Cardiac muscle cell (in vitro differentiated cells and primary cell): Measurements from ENCODE around the gene NPAT. TPM values are rescaled to one million over a fixed set of nuclear protein-coding genes. Genes with fewer than 3 reads are reported as not detected.

Source experiments
- DNase-seq, 2 donors: peaks; one replicate each; pipeline versions ENCODE4 v3.0.0 to v3.0.0-alpha.2; 2010 to 2017; ENCODE audit warnings: low read depth in 1 of 2, low spot score in 1 of 2
- H3K27ac ChIP-seq: fragments of 200-600 bp; sonication (generic); 2 replicates; pipeline ENCODE4 v1.5.1; 2016
- H3K27me3 ChIP-seq: fragments of 200-600 bp; sonication (generic); 2 replicates; pipeline ENCODE4 v1.6.0; 2016; ENCODE audit warnings: control low read depth
- H3K36me3 ChIP-seq: fragments of 200-600 bp; sonication (generic); 2 replicates; pipeline ENCODE4 v1.5.1; 2016; ENCODE audit warnings: control low read depth
- H3K4me1 ChIP-seq: fragments of 200-600 bp; sonication (generic); 2 replicates; pipeline ENCODE4 v1.8.1; 2017; ENCODE audit warnings: low read depth, mild to moderate bottlenecking, mixed run types
- H3K4me3 ChIP-seq: fragments of 200-600 bp; sonication (generic); 2 replicates; pipeline ENCODE4 v1.5.1; 2016; ENCODE audit warnings: mild to moderate bottlenecking
- H3K9me3 ChIP-seq: fragments of 200-600 bp; sonication (generic); 2 replicates; pipeline ENCODE4 v1.5.1; 2017; ENCODE audit warnings: low read depth, mild to moderate bottlenecking, control low read depth
- polyA plus RNA-seq: library from polyadenylated mRNA; unstranded; fragments of >200 nt; fragmentation: Nextera tagmentation; extraction: Ambion mirVana; gene quantifications from 2 replicates; pipeline ENCODE4 v1.2.1, GENCODE V29; 2016
- total RNA-seq: library from RNA; depleted of rRNA; stranded (reverse); fragments of >200 nt; gene quantifications from 2 replicates; pipeline ENCODE4 v1.2.3, GENCODE V29; 2016
- TF ChIP-seq, protein P1 (sequence below): IDR thresholded peaks from 2 replicates; pipeline ENCODE4 v1.5.1; 2012; ENCODE audit warnings: low read depth, mild to moderate bottlenecking, low read length

Gene NPAT
- total RNA-seq (9.0 and 9.9 TPM in 2 replicates), polyA plus RNA-seq (9.7 and 10.1 TPM in 2 replicates)

DNA sequence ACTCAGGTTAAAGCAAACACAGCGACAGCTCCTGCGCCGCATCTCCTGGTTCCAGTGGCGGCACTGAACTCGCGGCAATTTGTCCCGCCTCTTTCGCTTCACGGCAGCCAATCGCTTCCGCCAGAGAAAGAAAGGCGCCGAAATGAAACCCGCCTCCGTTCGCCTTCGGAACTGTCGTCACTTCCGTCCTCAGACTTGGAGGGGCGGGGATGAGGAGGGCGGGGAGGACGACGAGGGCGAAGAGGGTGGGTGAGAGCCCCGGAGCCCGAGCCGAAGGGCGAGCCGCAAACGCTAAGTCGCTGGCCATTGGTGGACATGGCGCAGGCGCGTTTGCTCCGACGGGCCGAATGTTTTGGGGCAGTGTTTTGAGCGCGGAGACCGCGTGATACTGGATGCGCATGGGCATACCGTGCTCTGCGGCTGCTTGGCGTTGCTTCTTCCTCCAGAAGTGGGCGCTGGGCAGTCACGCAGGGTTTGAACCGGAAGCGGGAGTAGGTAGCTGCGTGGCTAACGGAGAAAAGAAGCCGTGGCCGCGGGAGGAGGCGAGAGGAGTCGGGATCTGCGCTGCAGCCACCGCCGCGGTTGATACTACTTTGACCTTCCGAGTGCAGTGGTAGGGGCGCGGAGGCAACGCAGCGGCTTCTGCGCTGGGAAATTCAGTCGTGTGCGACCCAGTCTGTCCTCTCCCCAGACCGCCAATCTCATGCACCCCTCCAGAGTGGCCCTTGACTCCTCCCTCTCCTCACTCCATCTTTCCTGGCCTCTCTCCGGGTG, at the start of gene NPAT, which contains the start of gene ATM:
Gene NPAT (minus strand): TSS at position 65 of the 774 bp plus-strand sequence. CDS start 102 bp downstream, outside the sequence.
Gene ATM (plus strand): TSS at position 494 of the 774 bp plus-strand sequence. CDS start 4,558 bp downstream, outside the sequence.
- Histone ChIP-seq H3K36me3 (no peaks in the 10 kb centered on the region), H3K9me3 (no peaks in the 10 kb centered on the region), H3K27me3 (no peaks in the 10 kb centered on the region), H3K4me3 (peak within 1 kb of the TSS; percentile 72), H3K4me1 (peaks cover 20% of the 10 kb centered on the region), H3K27ac (peak within 1 kb of the TSS; percentile 92)
- TF ChIP-seq, protein P1, sequence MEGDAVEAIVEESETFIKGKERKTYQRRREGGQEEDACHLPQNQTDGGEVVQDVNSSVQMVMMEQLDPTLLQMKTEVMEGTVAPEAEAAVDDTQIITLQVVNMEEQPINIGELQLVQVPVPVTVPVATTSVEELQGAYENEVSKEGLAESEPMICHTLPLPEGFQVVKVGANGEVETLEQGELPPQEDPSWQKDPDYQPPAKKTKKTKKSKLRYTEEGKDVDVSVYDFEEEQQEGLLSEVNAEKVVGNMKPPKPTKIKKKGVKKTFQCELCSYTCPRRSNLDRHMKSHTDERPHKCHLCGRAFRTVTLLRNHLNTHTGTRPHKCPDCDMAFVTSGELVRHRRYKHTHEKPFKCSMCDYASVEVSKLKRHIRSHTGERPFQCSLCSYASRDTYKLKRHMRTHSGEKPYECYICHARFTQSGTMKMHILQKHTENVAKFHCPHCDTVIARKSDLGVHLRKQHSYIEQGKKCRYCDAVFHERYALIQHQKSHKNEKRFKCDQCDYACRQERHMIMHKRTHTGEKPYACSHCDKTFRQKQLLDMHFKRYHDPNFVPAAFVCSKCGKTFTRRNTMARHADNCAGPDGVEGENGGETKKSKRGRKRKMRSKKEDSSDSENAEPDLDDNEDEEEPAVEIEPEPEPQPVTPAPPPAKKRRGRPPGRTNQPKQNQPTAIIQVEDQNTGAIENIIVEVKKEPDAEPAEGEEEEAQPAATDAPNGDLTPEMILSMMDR = peak; percentile 85
- DNase-seq = peak; percentile 99 to 100

DNA sequence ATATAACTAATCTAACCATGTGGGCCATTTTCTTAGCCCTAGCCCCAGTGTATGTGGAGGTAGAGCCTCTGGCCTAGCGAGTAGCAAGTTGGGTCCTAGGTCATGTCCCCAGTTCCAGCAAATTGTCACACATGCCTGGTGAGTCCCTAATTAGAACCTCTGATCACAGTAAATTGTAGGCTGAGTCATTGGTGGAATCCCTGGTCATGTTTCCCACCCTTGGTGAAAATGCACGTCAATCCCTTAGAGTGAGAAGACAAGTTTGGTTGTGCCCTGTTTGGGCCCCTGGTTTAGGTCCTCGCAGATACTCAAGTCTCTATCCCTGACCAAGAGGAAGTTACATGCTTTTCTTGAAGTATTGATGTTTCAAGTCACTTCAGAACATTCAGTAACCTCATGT, 47.1 kb upstream of the NPAT start:
- H3K4me3 ChIP-seq = no peak overlapping the region
- DNase-seq = no peak
- H3K9me3 ChIP-seq = no peaks in the 10 kb centered on the region
- H3K27me3 ChIP-seq = no peaks in the 10 kb centered on the region
- H3K36me3 ChIP-seq = peaks cover 34% of the 10 kb centered on the region
- no peak overlapping the region for H3K27ac ChIP-seq
- no peaks in the 10 kb centered on the region for H3K4me1 ChIP-seq
- TF ChIP-seq, protein P1 = no peak

DNA sequence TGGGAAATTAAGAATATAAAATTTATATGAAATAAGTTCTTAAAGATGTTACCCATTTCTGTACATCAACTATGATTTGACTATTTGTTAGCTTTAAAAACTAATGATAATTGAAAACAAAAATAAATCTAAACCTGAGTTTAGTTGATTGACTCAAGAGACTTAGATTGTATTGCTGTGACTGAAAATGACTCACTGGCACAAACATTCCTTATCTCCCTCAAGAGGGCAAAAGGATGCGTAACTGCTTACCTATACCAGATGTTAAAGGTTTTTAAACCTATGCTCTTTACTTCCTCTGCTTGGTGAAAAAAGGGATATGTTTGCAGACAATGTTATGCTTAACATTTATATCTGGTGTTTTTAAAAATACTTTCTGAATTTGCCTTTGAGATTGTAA, 30.7 kb upstream of the NPAT start:
- Histone ChIP-seq H3K27me3 (no peaks in the 10 kb centered on the region), H3K27ac (no peak overlapping the region), H3K4me1 (no peaks in the 10 kb centered on the region), H3K36me3 (peaks cover 75% of the 10 kb centered on the region), H3K9me3 (no peaks in the 10 kb centered on the region), H3K4me3 (no peak overlapping the region)
- TF ChIP-seq, protein P1 = no peak
- no peak for DNase-seq

DNA sequence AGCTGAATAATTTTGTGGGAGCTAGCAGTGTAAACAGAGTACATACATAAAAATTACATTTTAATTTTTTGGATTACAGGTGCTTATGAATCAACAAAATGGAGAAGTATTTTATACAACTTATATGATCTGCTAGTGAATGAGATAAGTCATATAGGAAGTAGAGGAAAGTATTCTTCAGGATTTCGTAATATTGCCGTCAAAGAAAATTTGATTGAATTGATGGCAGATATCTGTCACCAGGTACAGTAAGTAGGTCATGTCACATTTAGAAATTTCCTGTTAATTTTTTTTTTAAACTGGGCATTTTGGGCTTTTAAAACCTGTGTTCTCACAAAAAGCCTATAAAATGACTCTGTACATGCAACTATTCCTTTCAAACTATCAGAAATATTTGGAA, 24.4 kb upstream of the NPAT start:
- Histone ChIP-seq H3K27ac (no peak overlapping the region), H3K9me3 (no peaks in the 10 kb centered on the region), H3K27me3 (no peaks in the 10 kb centered on the region), H3K4me1 (no peaks in the 10 kb centered on the region), H3K36me3 (peaks cover 54% of the 10 kb centered on the region), H3K4me3 (no peak overlapping the region)
- DNase-seq = no peak
- TF ChIP-seq, protein P1 = no peak

DNA sequence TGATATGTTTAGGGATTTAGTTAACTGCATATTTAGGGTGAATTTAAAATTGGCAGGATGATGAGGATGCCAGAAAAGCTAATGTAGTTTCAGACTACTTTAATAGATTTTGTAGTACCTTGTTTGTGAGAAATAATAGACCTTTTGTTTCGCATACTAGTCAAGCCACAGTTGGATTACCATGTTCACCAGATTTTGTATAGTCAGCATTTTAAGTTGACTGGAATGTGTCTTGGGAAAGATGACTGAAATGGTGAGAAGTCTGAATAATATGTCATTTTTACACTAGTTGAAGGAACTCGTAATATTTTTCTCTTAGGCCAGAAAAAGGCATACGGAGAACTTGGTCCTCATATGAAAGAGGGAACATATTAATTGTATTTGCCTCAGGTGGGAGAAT, 23.9 kb upstream of the NPAT start:
- no peak overlapping the region for H3K4me3 ChIP-seq
- H3K9me3 ChIP-seq = no peaks in the 10 kb centered on the region
- TF ChIP-seq, protein P1 = no peak
- H3K4me1 ChIP-seq = no peaks in the 10 kb centered on the region
- no peak overlapping the region for H3K27ac ChIP-seq
- H3K36me3 ChIP-seq = peaks cover 49% of the 10 kb centered on the region
- H3K27me3 ChIP-seq = no peaks in the 10 kb centered on the region
- no peak for DNase-seq
